H1 (cell line): ENCODE data around the gene MEA1. TPM values are rescaled to one million over a fixed set of nuclear protein-coding genes. Genes with fewer than 3 reads are reported as not detected.

Experiments used
- CTCF ChIA-PET: fragments of 300-600 bp; sonication (Branson Sonifier 250); formaldehyde crosslinking; loops from one replicate; lab custom pipeline; 2021; ENCODE audit not compliant: partially characterized antibody; lab: Charles Lee
- POLR2A ChIA-PET: fragments of 300-600 bp; sonication (Branson Sonifier 250); formaldehyde crosslinking; loops from one replicate; lab custom pipeline; 2021; ENCODE audit warnings: inconsistent platforms; ENCODE audit not compliant: partially characterized antibody; lab: Charles Lee
- DNase-seq, 2 experiments: peaks; one replicate each; pipeline versions ENCODE4 v3.0.0 to v3.0.0-alpha.2; 2010 to 2022; ENCODE audit warnings: low spot score in 2 of 2, low read depth in 1 of 2, mixed read lengths in 1 of 2
- FAIRE-seq: peaks from 2 replicates; lab custom pipeline; 2011; peaks lifted over from hg19 to GRCh38; lab: Jason Lieb, UNC
- H2AFZ ChIP-seq: 2 replicates; pipeline ENCODE4 v1.8.1; 2012; ENCODE audit warnings: low read length, inconsistent platforms
- H2AK5ac ChIP-seq: 2 replicates; pipeline ENCODE4 v1.6.1; 2013; ENCODE audit warnings: low read depth, low read length
- H2BK120ac ChIP-seq: replicated peaks from 2 replicates; pipeline ENCODE3; 2013; ENCODE audit warnings: low read depth, low read length, inconsistent platforms
- H2BK12ac ChIP-seq: 2 replicates; pipeline ENCODE4 v1.6.1; 2013; ENCODE audit warnings: low read depth, low read length
- H2BK15ac ChIP-seq: 2 replicates; pipeline ENCODE4 v1.6.1; 2013; ENCODE audit warnings: low read length
- H2BK20ac ChIP-seq: 2 replicates; pipeline ENCODE4 v1.6.1; 2013; ENCODE audit warnings: low read length
- H2BK5ac ChIP-seq: 2 replicates; pipeline ENCODE4 v1.6.1; 2013; ENCODE audit warnings: low read depth, low read length
- H3K14ac ChIP-seq: 2 replicates; pipeline ENCODE4 v1.6.1; 2013; ENCODE audit warnings: inconsistent platforms; ENCODE audit not compliant: insufficient read length
- H3K18ac ChIP-seq: 2 replicates; pipeline ENCODE4 v1.6.1; 2013; ENCODE audit warnings: low read length; ENCODE audit errors: extremely low read depth
- H3K23ac ChIP-seq: 2 replicates; pipeline ENCODE4 v1.6.1; 2013; ENCODE audit warnings: inconsistent platforms; ENCODE audit not compliant: insufficient read length
- H3K23me2 ChIP-seq: 2 replicates; pipeline ENCODE4 v1.6.1; 2013; ENCODE audit warnings: low read depth, low read length
- H3K27ac ChIP-seq: 2 replicates; pipeline ENCODE4 v1.6.1; 2011; ENCODE audit warnings: low read depth, low read length, inconsistent platforms
- H3K27me3 ChIP-seq, 4 experiments: replicated peaks in 1 of 4; 1 replicate in 1 of 4; 2 replicates in 3 of 4; pipeline versions ENCODE4 v1.6.1 to v1.8.1; 2011 to 2013; ENCODE audit warnings: low read length in 3 of 4, mild to moderate bottlenecking in 3 of 4, inconsistent platforms in 2 of 4, mixed read lengths in 2 of 4, moderate library complexity in 1 of 4; ENCODE audit not compliant: control insufficient read depth in 3 of 4, insufficient read depth in 3 of 4; ENCODE audit errors: extremely low read depth in 1 of 4
- H3K36me3 ChIP-seq, 4 experiments: 2 replicates each; pipeline versions ENCODE4 v1.6.1 to v1.8.1; 2011 to 2013; ENCODE audit warnings: mild to moderate bottlenecking in 4 of 4, low read length in 3 of 4, moderate library complexity in 2 of 4, control low read depth in 1 of 4, inconsistent platforms in 1 of 4; ENCODE audit not compliant: insufficient read depth in 4 of 4, control insufficient read depth in 2 of 4
- H3K4ac ChIP-seq: replicated peaks from 2 replicates; pipeline ENCODE3; 2013; ENCODE audit warnings: low read length, low read depth, mixed read lengths, inconsistent platforms; ENCODE audit not compliant: insufficient read length
- H3K4me1 ChIP-seq, 4 experiments: replicated peaks in 1 of 4; 1 replicate in 1 of 4; 2 replicates in 3 of 4; pipeline versions ENCODE4 v1.6.1 to v1.8.1; 2011 to 2013; ENCODE audit warnings: low read length in 3 of 4, inconsistent platforms in 2 of 4, mixed read lengths in 1 of 4; ENCODE audit not compliant: insufficient read depth in 4 of 4, control insufficient read depth in 3 of 4
- H3K4me2 ChIP-seq, 2 experiments: 2 replicates each; pipeline versions ENCODE4 v1.6.1 to v1.8.1; 2011 to 2013; ENCODE audit warnings: low read depth in 2 of 2, low read length in 2 of 2, control low read depth in 1 of 2, inconsistent platforms in 1 of 2, mild to moderate bottlenecking in 1 of 2; ENCODE audit not compliant: insufficient read depth in 1 of 2
- H3K4me3 ChIP-seq, 4 experiments: fragments of 200-600, 300-600 bp in 1 of 4; sonication (generic), shearing (Covaris generic), sonication (Bioruptor Twin) in 1 of 4; 2 replicates each; pipeline versions ENCODE4 v1.5.1 to v1.8.1; 2011 to 2016; ENCODE audit warnings: low read length in 4 of 4, low read depth in 3 of 4, control low read depth in 2 of 4, inconsistent platforms in 2 of 4, mild to moderate bottlenecking in 2 of 4, mixed read lengths in 1 of 4, moderate library complexity in 1 of 4; ENCODE audit not compliant: insufficient read depth in 2 of 4; ENCODE audit errors: extremely low read depth in 1 of 4
- H3K56ac ChIP-seq: replicated peaks from 2 replicates; pipeline ENCODE3; 2013; ENCODE audit warnings: low read depth, mild to moderate bottlenecking, mixed read lengths, low read length, inconsistent platforms; ENCODE audit not compliant: insufficient read length
- H3K79me1 ChIP-seq: 2 replicates; pipeline ENCODE4 v1.6.1; 2013; ENCODE audit warnings: low read depth, low read length, control low read depth
- H3K79me2 ChIP-seq, 2 experiments: 2 replicates each; pipeline versions ENCODE4 v1.6.1 to v1.8.1; 2012 to 2013; ENCODE audit warnings: low read length in 2 of 2, mild to moderate bottlenecking in 2 of 2, inconsistent platforms in 1 of 2; ENCODE audit not compliant: insufficient read depth in 2 of 2, control insufficient read depth in 1 of 2
- H3K9ac ChIP-seq, 4 experiments: replicated peaks in 1 of 4; 1 replicate in 1 of 4; 2 replicates in 3 of 4; pipeline versions ENCODE4 v1.6.1 to v1.8.1; 2011 to 2013; ENCODE audit warnings: low read depth in 3 of 4, low read length in 3 of 4, control low read depth in 2 of 4, mild to moderate bottlenecking in 2 of 4, moderate library complexity in 2 of 4, inconsistent platforms in 1 of 4; ENCODE audit errors: extremely low read depth in 1 of 4
- H3K9me3 ChIP-seq, 2 experiments: 2 replicates each; pipeline versions ENCODE4 v1.6.1 to v1.8.1; 2012 to 2013; ENCODE audit warnings: mild to moderate bottlenecking in 2 of 2, moderate library complexity in 2 of 2, control low read depth in 1 of 2, inconsistent platforms in 1 of 2, low read depth in 1 of 2, low read length in 1 of 2, mixed read lengths in 1 of 2; ENCODE audit not compliant: insufficient read depth in 2 of 2
- H4K20me1 ChIP-seq, 2 experiments: replicated peaks in 1 of 2; 2 replicates each; pipeline versions ENCODE3 to v1.8.1; 2011 to 2013; ENCODE audit warnings: inconsistent platforms in 2 of 2, low read length in 2 of 2, mild to moderate bottlenecking in 1 of 2; ENCODE audit not compliant: insufficient read depth in 2 of 2, control insufficient read depth in 1 of 2
- H4K5ac ChIP-seq: 2 replicates; pipeline ENCODE4 v1.6.1; 2013; ENCODE audit warnings: low read length, low read depth, mixed read lengths, inconsistent platforms; ENCODE audit not compliant: insufficient read length
- H4K8ac ChIP-seq: 2 replicates; pipeline ENCODE4 v1.8.0; 2013; ENCODE audit warnings: mild to moderate bottlenecking, moderate library complexity, low read length, inconsistent platforms; ENCODE audit not compliant: insufficient read depth; ENCODE audit errors: extremely low read depth
- H4K91ac ChIP-seq: replicated peaks from 2 replicates; pipeline ENCODE3; 2013; ENCODE audit warnings: low read length, mixed read lengths, inconsistent platforms; ENCODE audit not compliant: insufficient read length
- ATF3 ChIP-seq: IDR thresholded peaks from 2 replicates; pipeline ENCODE4 v1.6.1; 2011; ENCODE audit warnings: low read depth, mild to moderate bottlenecking, low read length; ENCODE audit not compliant: insufficient read depth
- CHD2 ChIP-seq: IDR thresholded peaks from 2 replicates; pipeline ENCODE4 v1.6.1; 2012; ENCODE audit warnings: low read length, improper control_type of control experiment
- CREB1 ChIP-seq: IDR thresholded peaks from 2 replicates; pipeline ENCODE4 v1.6.1; 2012; ENCODE audit warnings: inconsistent platforms
- CTBP2 ChIP-seq: IDR thresholded peaks from 2 replicates; pipeline ENCODE4 v1.7.0; 2011; ENCODE audit warnings: borderline replicate concordance, mild to moderate bottlenecking, moderate library complexity, mixed read lengths, low read length; ENCODE audit not compliant: insufficient read depth, insufficient read length
- E2F6 ChIP-seq: IDR thresholded peaks from 2 replicates; pipeline ENCODE4 v1.6.1; 2012; ENCODE audit warnings: inconsistent platforms
- EZH2 ChIP-seq: fragments of 200-600 bp; sonication (generic); IDR thresholded peaks from 2 replicates; pipeline ENCODE4 v1.7.1; 2012; ENCODE audit warnings: low read depth, mild to moderate bottlenecking, moderate library complexity, low read length, inconsistent platforms; ENCODE audit not compliant: severe bottlenecking
- FOSL1 ChIP-seq: IDR thresholded peaks from 2 replicates; pipeline ENCODE4 v1.6.1; 2011; ENCODE audit warnings: mild to moderate bottlenecking, low read depth, low read length, moderate library complexity; ENCODE audit not compliant: insufficient read depth
- JUND ChIP-seq: IDR thresholded peaks from 2 replicates; pipeline ENCODE4 v1.6.1; 2011; ENCODE audit warnings: mild to moderate bottlenecking, improper control_type of control experiment, low read length
- KDM1A ChIP-seq: fragments of 200-600, 300-600 bp; sonication (generic); IDR thresholded peaks from 2 replicates; pipeline ENCODE4 v1.7.1; 2016; ENCODE audit warnings: mild to moderate bottlenecking, low read length, borderline replicate concordance
- SP1 ChIP-seq: IDR thresholded peaks from 2 replicates; pipeline ENCODE4 v1.6.1; 2011; ENCODE audit warnings: low read depth, low read length
- SUZ12 ChIP-seq: fragments of 200-600 bp; sonication (generic); IDR thresholded peaks from 2 replicates; pipeline ENCODE4 v1.6.1; 2012; ENCODE audit warnings: mild to moderate bottlenecking, inconsistent platforms, low read length, moderate library complexity, mixed read lengths
- TBP ChIP-seq: IDR thresholded peaks from 2 replicates; pipeline ENCODE4 v1.6.1; 2011; ENCODE audit warnings: low read depth, low read length, improper control_type of control experiment
- WGBS, 2 experiments: shearing (Covaris generic) in 1 of 2; methylation state at CpG; one replicate each; pipeline versions ENCODE4 v1.1.6 to v1.1.7; 2013 to 2015; ENCODE audit warnings: low lambda C conversion rate in 2 of 2, mixed read lengths in 2 of 2, inconsistent platforms in 1 of 2, low coverage in 1 of 2, missing lambda C conversion rate in 1 of 2; ENCODE audit not compliant: insufficient replicate concordance in 2 of 2, insufficient coverage in 1 of 2, insufficient read length in 1 of 2; ENCODE audit errors: extremely low coverage in 1 of 2, missing lambda C conversion rate in 1 of 2; 5-methylcytosine and 5-hydroxymethylcytosine counted together
- polyA plus RNA-seq, 7 experiments: library from polyadenylated mRNA; depleted of rRNA in 3 of 7; stranded (reverse) in 5 of 7; unstranded in 2 of 7; fragments of >200 nt in 5 of 7; fragments of 200-250 nt in 2 of 7; gene quantifications; 1 replicate in 5 of 7; 2 replicates in 1 of 7; 4 replicates in 1 of 7; pipeline versions ENCODE4 v1.2.1 to v1.2.3, GENCODE V29; 2011 to 2013; ENCODE audit warnings: missing spikeins in 2 of 7, mixed read lengths in 2 of 7
- total RNA-seq: library from RNA; stranded (reverse); fragmentation: NEBNext Ultra II Directional; extraction: Animal tissue kit (Norgen Biotek cat#: 25700); gene quantifications from 2 replicates; pipeline ENCODE4 v1.2.1, GENCODE V29; 2021

The MEA1 gene
- total and polyA plus RNA-seq, 2 of the 8 experiments (the other 6 are each of a cell fraction or from before 2014, with no cell fraction given): 94.2 to 96.4 TPM

GRCh38 chr6:43045371-43045930 is 31.7 kb upstream of the MEA1 start:
- H2BK120ac ChIP-seq: no peak overlapping the region
- no peak overlapping the region for H4K91ac ChIP-seq
- no peaks in the 10 kb centered on the region for H3K79me1 ChIP-seq
- H3K4me3 ChIP-seq: no peak overlapping the region
- H3K36me3 ChIP-seq: peaks cover 2 to 36% (median 12%) of the 10 kb centered on the region in 4 experiments; a peak in 5 of 8 replicates
- H2BK15ac ChIP-seq: no peak overlapping the region
- ChIA-PET POLR2A (interaction anchor here (2.7 to 29.7 kb wide), 2 partner anchors 10 to 22 kb away, joined by 15 to 584 read pairs; partner anchors contain the start of genes CUL7, KLHDC3, MEA1 and RRP36), CTCF (interaction anchor here (0.6 to 2.3 kb wide), 9 partner anchors 10 to 110 kb away, joined by 3 to 7 read pairs (median 3); no protein-coding TSS in a partner anchor)
- no peak overlapping the region for H4K5ac ChIP-seq
- H2AFZ ChIP-seq: no peak overlapping the region
- no peak overlapping the region for H3K14ac ChIP-seq
- no peak overlapping the region for H4K8ac ChIP-seq
- H3K4me2 ChIP-seq: no peak overlapping the region
- no peak overlapping the region for H3K4ac ChIP-seq
- no peak overlapping the region for H3K18ac ChIP-seq
- H4K20me1 ChIP-seq: peaks cover 4 to 7% of the 10 kb centered on the region in 2 experiments
- H3K79me2 ChIP-seq: no peaks in the 10 kb centered on the region
- H2BK12ac ChIP-seq: no peak overlapping the region
- no peak overlapping the region for H2BK20ac ChIP-seq
- no peak overlapping the region for H2AK5ac ChIP-seq
- H2BK5ac ChIP-seq: no peak overlapping the region
- no peak for DNase-seq
- no peaks in the 10 kb centered on the region for H3K27me3 ChIP-seq
- 94% methylated on average over 11 of the region's 11 CpGs; no CpG with 5 or more reads in 1 of the 2 experiments for WGBS, 2 experiments
- no peak overlapping the region for H3K56ac ChIP-seq
- no peak for FAIRE-seq
- no peaks in the 10 kb centered on the region for H3K23me2 ChIP-seq
- H3K23ac ChIP-seq: no peak overlapping the region
- no peak overlapping the region for H3K9ac ChIP-seq
- no peaks in the 10 kb centered on the region; a peak in 1 of 7 replicates for H3K4me1 ChIP-seq
- H3K9me3 ChIP-seq: no peaks in the 10 kb centered on the region
- H3K27ac ChIP-seq: no peak overlapping the region
- no peak for TF ChIP-seq TBP
- TF ChIP-seq CREB1: no peak
- no peak for TF ChIP-seq FOSL1
- no peak for TF ChIP-seq JUND
- TF ChIP-seq EZH2: no peak
- TF ChIP-seq KDM1A: no peak
- TF ChIP-seq ATF3: no peak
- TF ChIP-seq CHD2: no peak
- TF ChIP-seq E2F6: no peak
- TF ChIP-seq SP1: no peak
- no peak for TF ChIP-seq CTBP2
- TF ChIP-seq SUZ12: no peak
